H1 (cell line): Measurements from ENCODE around the gene ZCCHC17. TPM values are rescaled to one million over a fixed set of nuclear protein-coding genes. Genes with fewer than 3 reads are reported as not detected.

Source experiments
- CTCF ChIA-PET: fragments of 300-600 bp; sonication (Branson Sonifier 250); formaldehyde crosslinking; loops from one replicate; lab custom pipeline; 2021; ENCODE audit not compliant: partially characterized antibody; lab: Charles Lee
- POLR2A ChIA-PET: fragments of 300-600 bp; sonication (Branson Sonifier 250); formaldehyde crosslinking; loops from one replicate; lab custom pipeline; 2021; ENCODE audit warnings: inconsistent platforms; ENCODE audit not compliant: partially characterized antibody; lab: Charles Lee
- DNase-seq, 2 experiments: peaks; one replicate each; pipeline versions ENCODE4 v3.0.0 to v3.0.0-alpha.2; 2010 to 2022; ENCODE audit warnings: low spot score in 2 of 2, low read depth in 1 of 2, mixed read lengths in 1 of 2
- FAIRE-seq: peaks from 2 replicates; lab custom pipeline; 2011; peaks lifted over from hg19 to GRCh38; lab: Jason Lieb, UNC
- H2AFZ ChIP-seq: 2 replicates; pipeline ENCODE4 v1.8.1; 2012; ENCODE audit warnings: low read length, inconsistent platforms
- H2AK5ac ChIP-seq: 2 replicates; pipeline ENCODE4 v1.6.1; 2013; ENCODE audit warnings: low read depth, low read length
- H2BK120ac ChIP-seq: replicated peaks from 2 replicates; pipeline ENCODE3; 2013; ENCODE audit warnings: low read depth, low read length, inconsistent platforms
- H2BK12ac ChIP-seq: 2 replicates; pipeline ENCODE4 v1.6.1; 2013; ENCODE audit warnings: low read depth, low read length
- H2BK15ac ChIP-seq: 2 replicates; pipeline ENCODE4 v1.6.1; 2013; ENCODE audit warnings: low read length
- H2BK20ac ChIP-seq: 2 replicates; pipeline ENCODE4 v1.6.1; 2013; ENCODE audit warnings: low read length
- H2BK5ac ChIP-seq: 2 replicates; pipeline ENCODE4 v1.6.1; 2013; ENCODE audit warnings: low read depth, low read length
- H3K14ac ChIP-seq: 2 replicates; pipeline ENCODE4 v1.6.1; 2013; ENCODE audit warnings: inconsistent platforms; ENCODE audit not compliant: insufficient read length
- H3K18ac ChIP-seq: 2 replicates; pipeline ENCODE4 v1.6.1; 2013; ENCODE audit warnings: low read length; ENCODE audit errors: extremely low read depth
- H3K23ac ChIP-seq: 2 replicates; pipeline ENCODE4 v1.6.1; 2013; ENCODE audit warnings: inconsistent platforms; ENCODE audit not compliant: insufficient read length
- H3K23me2 ChIP-seq: 2 replicates; pipeline ENCODE4 v1.6.1; 2013; ENCODE audit warnings: low read depth, low read length
- H3K27ac ChIP-seq: 2 replicates; pipeline ENCODE4 v1.6.1; 2011; ENCODE audit warnings: low read depth, low read length, inconsistent platforms
- H3K27me3 ChIP-seq, 4 experiments: replicated peaks in 1 of 4; 1 replicate in 1 of 4; 2 replicates in 3 of 4; pipeline versions ENCODE4 v1.6.1 to v1.8.1; 2011 to 2013; ENCODE audit warnings: low read length in 3 of 4, mild to moderate bottlenecking in 3 of 4, inconsistent platforms in 2 of 4, mixed read lengths in 2 of 4, moderate library complexity in 1 of 4; ENCODE audit not compliant: control insufficient read depth in 3 of 4, insufficient read depth in 3 of 4; ENCODE audit errors: extremely low read depth in 1 of 4
- H3K36me3 ChIP-seq, 4 experiments: 2 replicates each; pipeline versions ENCODE4 v1.6.1 to v1.8.1; 2011 to 2013; ENCODE audit warnings: mild to moderate bottlenecking in 4 of 4, low read length in 3 of 4, moderate library complexity in 2 of 4, control low read depth in 1 of 4, inconsistent platforms in 1 of 4; ENCODE audit not compliant: insufficient read depth in 4 of 4, control insufficient read depth in 2 of 4
- H3K4ac ChIP-seq: replicated peaks from 2 replicates; pipeline ENCODE3; 2013; ENCODE audit warnings: low read length, low read depth, mixed read lengths, inconsistent platforms; ENCODE audit not compliant: insufficient read length
- H3K4me1 ChIP-seq, 4 experiments: replicated peaks in 1 of 4; 1 replicate in 1 of 4; 2 replicates in 3 of 4; pipeline versions ENCODE4 v1.6.1 to v1.8.1; 2011 to 2013; ENCODE audit warnings: low read length in 3 of 4, inconsistent platforms in 2 of 4, mixed read lengths in 1 of 4; ENCODE audit not compliant: insufficient read depth in 4 of 4, control insufficient read depth in 3 of 4
- H3K4me2 ChIP-seq, 2 experiments: 2 replicates each; pipeline versions ENCODE4 v1.6.1 to v1.8.1; 2011 to 2013; ENCODE audit warnings: low read depth in 2 of 2, low read length in 2 of 2, control low read depth in 1 of 2, inconsistent platforms in 1 of 2, mild to moderate bottlenecking in 1 of 2; ENCODE audit not compliant: insufficient read depth in 1 of 2
- H3K4me3 ChIP-seq, 4 experiments: fragments of 200-600, 300-600 bp in 1 of 4; sonication (generic), shearing (Covaris generic), sonication (Bioruptor Twin) in 1 of 4; 2 replicates each; pipeline versions ENCODE4 v1.5.1 to v1.8.1; 2011 to 2016; ENCODE audit warnings: low read length in 4 of 4, low read depth in 3 of 4, control low read depth in 2 of 4, inconsistent platforms in 2 of 4, mild to moderate bottlenecking in 2 of 4, mixed read lengths in 1 of 4, moderate library complexity in 1 of 4; ENCODE audit not compliant: insufficient read depth in 2 of 4; ENCODE audit errors: extremely low read depth in 1 of 4
- H3K56ac ChIP-seq: replicated peaks from 2 replicates; pipeline ENCODE3; 2013; ENCODE audit warnings: low read depth, mild to moderate bottlenecking, mixed read lengths, low read length, inconsistent platforms; ENCODE audit not compliant: insufficient read length
- H3K79me1 ChIP-seq: 2 replicates; pipeline ENCODE4 v1.6.1; 2013; ENCODE audit warnings: low read depth, low read length, control low read depth
- H3K79me2 ChIP-seq, 2 experiments: 2 replicates each; pipeline versions ENCODE4 v1.6.1 to v1.8.1; 2012 to 2013; ENCODE audit warnings: low read length in 2 of 2, mild to moderate bottlenecking in 2 of 2, inconsistent platforms in 1 of 2; ENCODE audit not compliant: insufficient read depth in 2 of 2, control insufficient read depth in 1 of 2
- H3K9ac ChIP-seq, 4 experiments: replicated peaks in 1 of 4; 1 replicate in 1 of 4; 2 replicates in 3 of 4; pipeline versions ENCODE4 v1.6.1 to v1.8.1; 2011 to 2013; ENCODE audit warnings: low read depth in 3 of 4, low read length in 3 of 4, control low read depth in 2 of 4, mild to moderate bottlenecking in 2 of 4, moderate library complexity in 2 of 4, inconsistent platforms in 1 of 4; ENCODE audit errors: extremely low read depth in 1 of 4
- H3K9me3 ChIP-seq, 2 experiments: 2 replicates each; pipeline versions ENCODE4 v1.6.1 to v1.8.1; 2012 to 2013; ENCODE audit warnings: mild to moderate bottlenecking in 2 of 2, moderate library complexity in 2 of 2, control low read depth in 1 of 2, inconsistent platforms in 1 of 2, low read depth in 1 of 2, low read length in 1 of 2, mixed read lengths in 1 of 2; ENCODE audit not compliant: insufficient read depth in 2 of 2
- H4K20me1 ChIP-seq, 2 experiments: replicated peaks in 1 of 2; 2 replicates each; pipeline versions ENCODE3 to v1.8.1; 2011 to 2013; ENCODE audit warnings: inconsistent platforms in 2 of 2, low read length in 2 of 2, mild to moderate bottlenecking in 1 of 2; ENCODE audit not compliant: insufficient read depth in 2 of 2, control insufficient read depth in 1 of 2
- H4K5ac ChIP-seq: 2 replicates; pipeline ENCODE4 v1.6.1; 2013; ENCODE audit warnings: low read length, low read depth, mixed read lengths, inconsistent platforms; ENCODE audit not compliant: insufficient read length
- H4K8ac ChIP-seq: 2 replicates; pipeline ENCODE4 v1.8.0; 2013; ENCODE audit warnings: mild to moderate bottlenecking, moderate library complexity, low read length, inconsistent platforms; ENCODE audit not compliant: insufficient read depth; ENCODE audit errors: extremely low read depth
- H4K91ac ChIP-seq: replicated peaks from 2 replicates; pipeline ENCODE3; 2013; ENCODE audit warnings: low read length, mixed read lengths, inconsistent platforms; ENCODE audit not compliant: insufficient read length
- ATF3 ChIP-seq: IDR thresholded peaks from 2 replicates; pipeline ENCODE4 v1.6.1; 2011; ENCODE audit warnings: low read depth, mild to moderate bottlenecking, low read length; ENCODE audit not compliant: insufficient read depth
- BCL11A ChIP-seq, 2 experiments: IDR thresholded peaks; one replicate each; pipeline ENCODE4 v1.6.1; 2011; ENCODE audit warnings: low read depth in 2 of 2, low read length in 2 of 2, mild to moderate bottlenecking in 2 of 2
- EZH2 ChIP-seq: fragments of 200-600 bp; sonication (generic); IDR thresholded peaks from 2 replicates; pipeline ENCODE4 v1.7.1; 2012; ENCODE audit warnings: low read depth, mild to moderate bottlenecking, moderate library complexity, low read length, inconsistent platforms; ENCODE audit not compliant: severe bottlenecking
- GABPA ChIP-seq: IDR thresholded peaks from 2 replicates; pipeline ENCODE4 v1.6.1; 2011; ENCODE audit warnings: mild to moderate bottlenecking, low read length, moderate library complexity, borderline replicate concordance; ENCODE audit not compliant: insufficient read depth
- JUN ChIP-seq: IDR thresholded peaks from 2 replicates; pipeline ENCODE4 v1.6.1; 2011; ENCODE audit warnings: low read depth, mild to moderate bottlenecking, improper control_type of control experiment, low read length
- RFX5 ChIP-seq: IDR thresholded peaks from 2 replicates; pipeline ENCODE4 v1.6.1; 2011; ENCODE audit warnings: low read depth, low read length, improper control_type of control experiment, borderline replicate concordance
- SIRT6 ChIP-seq: IDR thresholded peaks from one replicate; pipeline ENCODE4 v1.7.1; 2012; ENCODE audit warnings: low read length, inconsistent platforms
- SP2 ChIP-seq: IDR thresholded peaks from 2 replicates; pipeline ENCODE4 v1.6.1; 2012; ENCODE audit warnings: mild to moderate bottlenecking, low read length, inconsistent platforms
- TAF1 ChIP-seq: IDR thresholded peaks from 2 replicates; pipeline ENCODE4 v1.6.1; 2011; ENCODE audit warnings: mild to moderate bottlenecking, low read depth, low read length
- TBP ChIP-seq: IDR thresholded peaks from 2 replicates; pipeline ENCODE4 v1.6.1; 2011; ENCODE audit warnings: low read depth, low read length, improper control_type of control experiment
- WGBS, 2 experiments: shearing (Covaris generic) in 1 of 2; methylation state at CpG; one replicate each; pipeline versions ENCODE4 v1.1.6 to v1.1.7; 2013 to 2015; ENCODE audit warnings: low lambda C conversion rate in 2 of 2, mixed read lengths in 2 of 2, inconsistent platforms in 1 of 2, low coverage in 1 of 2, missing lambda C conversion rate in 1 of 2; ENCODE audit not compliant: insufficient replicate concordance in 2 of 2, insufficient coverage in 1 of 2, insufficient read length in 1 of 2; ENCODE audit errors: extremely low coverage in 1 of 2, missing lambda C conversion rate in 1 of 2; 5-methylcytosine and 5-hydroxymethylcytosine counted together
- polyA plus RNA-seq, 7 experiments: library from polyadenylated mRNA; depleted of rRNA in 3 of 7; stranded (reverse) in 5 of 7; unstranded in 2 of 7; fragments of >200 nt in 5 of 7; fragments of 200-250 nt in 2 of 7; gene quantifications; 1 replicate in 5 of 7; 2 replicates in 1 of 7; 4 replicates in 1 of 7; pipeline versions ENCODE4 v1.2.1 to v1.2.3, GENCODE V29; 2011 to 2013; ENCODE audit warnings: missing spikeins in 2 of 7, mixed read lengths in 2 of 7
- total RNA-seq: library from RNA; stranded (reverse); fragmentation: NEBNext Ultra II Directional; extraction: Animal tissue kit (Norgen Biotek cat#: 25700); gene quantifications from 2 replicates; pipeline ENCODE4 v1.2.1, GENCODE V29; 2021
- TF ChIP-seq, protein P1 (sequence below): IDR thresholded peaks from 2 replicates; pipeline ENCODE4 v1.6.1; 2012; ENCODE audit warnings: inconsistent platforms

ZCCHC17 gene
- total and polyA plus RNA-seq, 2 of the 8 experiments (the other 6 are each of a cell fraction or from before 2014, with no cell fraction given), result 51.6 to 59.3 TPM

DNA sequence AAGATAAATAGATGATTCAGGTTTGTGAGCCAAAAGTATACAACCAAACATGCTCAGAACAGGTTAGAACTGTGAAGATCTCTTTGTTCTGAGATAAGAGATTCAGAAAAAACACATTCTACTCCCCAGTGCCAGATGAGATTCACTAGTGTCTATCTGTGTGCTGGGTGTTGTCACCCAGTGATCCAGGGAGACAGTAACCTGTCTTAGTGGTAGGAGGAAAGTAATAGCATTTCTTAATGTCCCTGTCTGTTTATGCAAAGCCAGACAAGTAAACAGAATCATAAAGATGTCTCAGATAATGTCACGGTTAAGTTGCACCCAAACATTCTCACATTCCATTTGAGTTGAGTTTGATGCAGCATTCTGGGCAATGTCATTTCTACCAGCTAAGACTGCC is 38.3 kb upstream of the ZCCHC17 start:
- Histone ChIP-seq H3K79me2 (no peaks in the 10 kb centered on the region), H3K9me3 (no peaks in the 10 kb centered on the region), H4K20me1 (peaks cover 2 to 4% of the 10 kb centered on the region in 2 experiments), H4K91ac (no peak overlapping the region), H2AK5ac (no peak overlapping the region), H3K27me3 (no peaks in the 10 kb centered on the region), H3K4ac (no peak overlapping the region)
- 95% methylated on average over 1 of the region's 1 CpG; no CpG with 5 or more reads in 1 of the 2 experiments for WGBS, 2 experiments
- TF ChIP-seq EZH2 (no peak), GABPA (no peak), SIRT6 (no peak), BCL11A (IDR thresholded peaks at IDR 0.05; ENCODE audit: low read depth in 2 of 2, low read length in 2 of 2) (no peak), ATF3 (no peak), SP2 (no peak), TAF1 (no peak), RFX5 (no peak), TBP (no peak), JUN (no peak)
- TF ChIP-seq, protein P1, sequence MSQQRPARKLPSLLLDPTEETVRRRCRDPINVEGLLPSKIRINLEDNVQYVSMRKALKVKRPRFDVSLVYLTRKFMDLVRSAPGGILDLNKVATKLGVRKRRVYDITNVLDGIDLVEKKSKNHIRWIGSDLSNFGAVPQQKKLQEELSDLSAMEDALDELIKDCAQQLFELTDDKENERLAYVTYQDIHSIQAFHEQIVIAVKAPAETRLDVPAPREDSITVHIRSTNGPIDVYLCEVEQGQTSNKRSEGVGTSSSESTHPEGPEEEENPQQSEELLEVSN, result no peak
- TF ChIP-seq, all 59 proteins: peak for 0
- Histone ChIP-seq H2AFZ (no peak overlapping the region), H3K23me2 (no peaks in the 10 kb centered on the region), H2BK120ac (no peak overlapping the region), H3K4me1 (no peaks in the 10 kb centered on the region), H3K36me3 (peaks cover 23 to 62% (median 41%) of the 10 kb centered on the region in 4 experiments), H2BK15ac (no peak overlapping the region), H3K4me2 (no peak overlapping the region), H2BK5ac (no peak overlapping the region), H3K4me3 (no peak overlapping the region), H3K18ac (no peak overlapping the region), H3K27ac (no peak overlapping the region), H4K5ac (no peak overlapping the region), H3K23ac (no peak overlapping the region), H3K14ac (no peak overlapping the region), H3K9ac (no peak overlapping the region), H3K56ac (no peak overlapping the region), H3K79me1 (no peaks in the 10 kb centered on the region), H2BK20ac (no peak overlapping the region), H2BK12ac (no peak overlapping the region), H4K8ac (no peak overlapping the region)
- POLR2A ChIA-PET, result interaction anchor here (1.0 to 1.5 kb wide), 5 partner anchors 10 to 83 kb away, joined by 3 to 12 read pairs (median 3); partner anchors contain the start of genes SNRNP40 and ZCCHC17
- CTCF ChIA-PET, result interaction anchor here (1.0 to 2.2 kb wide), 2 partner anchors 63 to 74 kb away, joined by 3 to 12 read pairs; no protein-coding TSS in a partner anchor
- DNase-seq (no peak), FAIRE-seq (no peak)
